GM12874 (cell line): Measurements from ENCODE around the gene ATP13A3.

Experiments
- TF ChIP-seq, protein P1 (sequence below): IDR thresholded peaks from 2 replicates; pipeline ENCODE4 v1.5.1; 2011; ENCODE audit warnings: low read depth, mild to moderate bottlenecking, control low read depth, low read length, moderate library complexity; ENCODE audit not compliant: insufficient read depth

The ATP13A3 gene

DNA sequence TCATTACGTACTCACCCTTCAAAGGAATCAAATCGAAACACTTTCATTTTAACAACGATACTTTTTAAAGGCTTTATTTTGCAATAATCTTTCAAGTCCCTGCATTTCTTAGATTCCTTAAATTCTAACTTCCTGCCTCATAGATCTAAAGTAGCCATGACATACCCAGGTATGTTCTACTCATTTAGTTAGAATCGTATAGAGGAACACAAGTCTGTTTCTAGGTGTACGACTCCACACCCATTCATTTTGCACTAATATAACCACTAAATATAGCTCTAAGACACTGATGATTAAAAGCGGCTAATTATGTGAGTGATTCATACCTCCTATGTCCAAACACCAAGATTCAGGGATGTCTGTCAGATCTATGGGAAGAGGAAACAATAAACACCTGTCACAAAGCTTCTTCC, 1.3 kb downstream of the ATP13A3 start:
- TF ChIP-seq, protein P1, sequence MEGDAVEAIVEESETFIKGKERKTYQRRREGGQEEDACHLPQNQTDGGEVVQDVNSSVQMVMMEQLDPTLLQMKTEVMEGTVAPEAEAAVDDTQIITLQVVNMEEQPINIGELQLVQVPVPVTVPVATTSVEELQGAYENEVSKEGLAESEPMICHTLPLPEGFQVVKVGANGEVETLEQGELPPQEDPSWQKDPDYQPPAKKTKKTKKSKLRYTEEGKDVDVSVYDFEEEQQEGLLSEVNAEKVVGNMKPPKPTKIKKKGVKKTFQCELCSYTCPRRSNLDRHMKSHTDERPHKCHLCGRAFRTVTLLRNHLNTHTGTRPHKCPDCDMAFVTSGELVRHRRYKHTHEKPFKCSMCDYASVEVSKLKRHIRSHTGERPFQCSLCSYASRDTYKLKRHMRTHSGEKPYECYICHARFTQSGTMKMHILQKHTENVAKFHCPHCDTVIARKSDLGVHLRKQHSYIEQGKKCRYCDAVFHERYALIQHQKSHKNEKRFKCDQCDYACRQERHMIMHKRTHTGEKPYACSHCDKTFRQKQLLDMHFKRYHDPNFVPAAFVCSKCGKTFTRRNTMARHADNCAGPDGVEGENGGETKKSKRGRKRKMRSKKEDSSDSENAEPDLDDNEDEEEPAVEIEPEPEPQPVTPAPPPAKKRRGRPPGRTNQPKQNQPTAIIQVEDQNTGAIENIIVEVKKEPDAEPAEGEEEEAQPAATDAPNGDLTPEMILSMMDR = no peak

DNA sequence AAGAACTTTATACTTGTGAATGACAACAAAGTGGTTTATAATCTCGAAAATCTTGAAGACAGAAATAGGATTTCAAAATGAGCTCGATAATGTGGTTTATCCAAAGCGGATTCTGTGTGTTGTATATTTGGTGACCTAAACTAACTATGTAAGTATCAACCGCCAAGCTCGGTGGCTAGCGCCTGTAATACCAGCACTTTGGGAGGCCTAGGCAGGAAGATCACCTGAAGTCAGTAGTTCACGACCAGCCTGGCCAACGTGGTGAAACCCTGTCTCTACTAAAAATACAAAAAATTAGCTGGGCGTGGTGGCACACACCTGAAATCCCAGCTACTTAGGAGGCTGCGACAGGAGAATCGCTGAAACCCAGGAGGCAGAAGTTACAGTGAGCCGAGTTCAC, 2.2 kb downstream of the ATP13A3 start:
- TF ChIP-seq, protein P1 = no peak

DNA sequence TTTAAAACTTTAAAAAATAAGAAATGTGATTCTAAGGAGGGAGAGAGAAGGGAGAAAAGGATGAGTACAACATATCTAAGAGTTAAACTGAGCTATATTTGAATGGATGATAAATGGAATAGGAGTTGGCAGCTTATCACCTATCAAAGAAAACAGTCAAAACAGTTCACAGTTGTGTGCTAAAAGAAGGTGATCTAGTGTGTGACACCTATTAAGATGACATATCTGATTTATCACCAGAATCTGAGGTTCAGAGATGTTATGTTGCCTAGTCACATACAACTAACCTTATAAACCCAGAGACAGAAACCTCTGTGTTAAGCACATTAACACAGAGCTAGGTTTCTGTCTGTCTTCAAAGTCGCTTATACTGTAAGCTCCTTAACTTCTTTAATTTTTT, 3.0 kb downstream of the ATP13A3 start:
- TF ChIP-seq, protein P1 = no peak

DNA sequence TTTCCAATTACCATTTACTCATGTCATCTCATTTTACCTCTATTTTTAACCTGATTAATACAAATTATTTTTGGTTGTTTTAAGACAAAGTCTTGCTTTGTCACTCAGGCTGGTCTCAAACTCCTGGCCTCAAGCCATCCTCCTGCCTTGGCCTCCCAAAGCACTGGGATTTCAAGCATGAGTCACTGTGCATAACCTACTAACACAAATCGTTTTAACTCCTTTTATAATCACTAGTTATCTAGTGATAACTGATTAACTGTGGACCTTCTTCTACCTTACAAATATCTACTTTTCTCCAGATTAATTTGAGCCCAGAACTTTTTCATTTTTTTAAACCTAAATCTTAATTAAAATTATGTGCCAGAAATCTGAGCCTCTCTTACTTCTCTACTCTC, 4.6 kb downstream of the ATP13A3 start:
- TF ChIP-seq, protein P1 = no peak

DNA sequence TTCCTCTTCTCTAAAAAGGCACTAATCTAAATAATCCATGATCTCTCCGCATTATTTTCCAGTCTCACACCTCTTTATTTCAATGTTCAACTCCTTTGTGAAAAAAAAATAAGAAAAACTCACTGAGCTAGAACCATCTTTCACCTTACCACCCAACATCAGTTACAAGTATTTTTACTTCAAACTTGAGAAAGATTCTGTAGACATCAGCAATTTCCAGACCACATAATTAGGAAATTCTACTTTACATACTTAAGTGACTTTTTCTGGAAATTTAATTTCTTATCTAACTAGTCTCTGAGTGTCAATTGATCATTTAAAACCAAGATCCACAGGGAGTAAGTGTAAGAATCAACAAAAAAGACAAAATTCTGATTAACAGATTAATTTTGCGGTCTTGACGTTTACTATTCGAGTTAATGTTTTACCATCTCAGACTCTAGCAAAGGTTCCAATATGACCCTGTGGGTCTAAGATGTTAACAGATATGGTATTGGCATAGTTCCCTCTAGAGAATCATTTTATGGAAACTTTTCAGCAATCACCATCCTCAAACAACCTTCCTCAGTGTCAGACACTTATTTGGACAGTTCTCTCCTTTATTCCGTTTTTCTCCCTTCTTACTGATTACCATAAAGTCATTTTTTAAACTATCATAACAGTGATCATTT, 5.1 kb downstream of the ATP13A3 start:
- TF ChIP-seq, protein P1 = no peak

DNA sequence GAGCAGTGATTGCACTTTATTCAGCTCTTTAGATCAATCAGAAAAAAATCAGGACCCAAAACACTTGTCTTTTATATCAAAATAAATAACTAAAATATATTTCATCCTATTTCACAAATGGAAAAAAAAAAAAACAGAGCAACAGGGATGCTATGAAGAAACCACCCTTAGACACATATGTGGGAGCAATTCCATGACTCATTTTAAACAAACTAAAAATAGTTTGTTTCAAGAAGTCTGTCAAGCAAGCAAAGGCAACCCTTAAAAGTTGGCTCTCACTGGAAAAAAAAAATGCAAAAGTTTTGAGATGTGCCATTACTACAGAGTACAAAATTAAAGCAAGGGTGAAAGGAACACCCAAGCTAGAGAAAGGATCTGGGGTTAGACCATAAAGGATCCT, 5.7 kb downstream of the ATP13A3 start:
- TF ChIP-seq, protein P1 = no peak

DNA sequence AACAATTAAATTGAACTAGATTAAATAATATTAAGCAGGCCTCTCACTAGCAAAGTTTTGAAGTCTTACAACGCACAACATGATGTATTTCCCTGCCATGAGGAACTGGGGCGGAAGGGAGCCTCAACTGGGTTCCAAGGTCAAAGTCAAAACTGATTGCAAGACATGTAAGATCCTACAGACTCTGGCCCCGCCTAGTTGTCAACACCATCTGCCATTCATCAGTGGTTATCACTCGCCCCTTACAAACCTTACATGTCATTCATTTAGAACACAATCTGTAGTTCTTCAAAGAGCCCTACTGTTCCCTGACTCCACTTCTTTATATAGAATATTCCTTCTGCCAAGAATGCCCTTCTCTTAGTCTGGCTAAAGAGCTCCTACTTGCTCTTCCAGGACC, 10.0 kb downstream of the ATP13A3 start:
- TF ChIP-seq, protein P1 = no peak
